ENCODE results near the gene PPP2R2B.
A peak's percentile ranks its signal among the peaks of the same experiment; 100 is the strongest.

Gene PPP2R2B

GRCh38 chr5:146538432-146538831, 340.1 kb downstream of the PPP2R2B start:
- Histone ChIP-seq H3K27me3 (replicated peaks; ENCODE audit: control insufficient read depth, insufficient read depth, low read length) (no peaks in the 10 kb centered on the region), H3K9me3 (ENCODE audit: control insufficient read depth, low read length) (no peaks in the 10 kb centered on the region), H3K4me1 (ENCODE audit: control insufficient read depth, insufficient read depth, low read length) (peaks cover 5% of the 10 kb centered on the region), H3K9ac (ENCODE audit: low read length) (no peak overlapping the region), H3K4me3 (ENCODE audit: low read length) (no peak overlapping the region), H3K36me3 (ENCODE audit: control insufficient read depth, insufficient read depth, low read length, severe bottlenecking) (no peaks in the 10 kb centered on the region)
- DNase-seq (ENCODE audit: low read depth), result no peak

GRCh38 chr5:146533882-146534281, 344.7 kb downstream of the PPP2R2B start:
- DNase-seq (ENCODE audit: low read depth), result no peak
- Histone ChIP-seq H3K4me1 (ENCODE audit: control insufficient read depth, insufficient read depth, low read length) (no peaks in the 10 kb centered on the region), H3K4me3 (ENCODE audit: low read length) (no peak overlapping the region), H3K36me3 (ENCODE audit: control insufficient read depth, insufficient read depth, low read length, severe bottlenecking) (no peaks in the 10 kb centered on the region), H3K9me3 (ENCODE audit: control insufficient read depth, low read length) (no peaks in the 10 kb centered on the region), H3K27me3 (replicated peaks; ENCODE audit: control insufficient read depth, insufficient read depth, low read length) (no peaks in the 10 kb centered on the region), H3K9ac (ENCODE audit: low read length) (no peak overlapping the region)

- Histone ChIP-seq H3K4me3 (ENCODE audit: low read length) (no peak overlapping the region), H3K9ac (ENCODE audit: low read length) (no peak overlapping the region), H3K36me3 (ENCODE audit: control insufficient read depth, insufficient read depth, low read length, severe bottlenecking) (no peaks in the 10 kb centered on the region), H3K9me3 (ENCODE audit: control insufficient read depth, low read length) (no peaks in the 10 kb centered on the region), H3K4me1 (ENCODE audit: control insufficient read depth, insufficient read depth, low read length) (no peaks in the 10 kb centered on the region), H3K27me3 (replicated peaks; ENCODE audit: control insufficient read depth, insufficient read depth, low read length) (no peaks in the 10 kb centered on the region)
- DNase-seq (ENCODE audit: low read depth), result peak; percentile 86
Observed at GRCh38 chr5:146533260-146533857, 345.2 kb downstream of the PPP2R2B start.
